Measurements from ENCODE around the gene UBE2M.

UBE2M gene

DNA sequence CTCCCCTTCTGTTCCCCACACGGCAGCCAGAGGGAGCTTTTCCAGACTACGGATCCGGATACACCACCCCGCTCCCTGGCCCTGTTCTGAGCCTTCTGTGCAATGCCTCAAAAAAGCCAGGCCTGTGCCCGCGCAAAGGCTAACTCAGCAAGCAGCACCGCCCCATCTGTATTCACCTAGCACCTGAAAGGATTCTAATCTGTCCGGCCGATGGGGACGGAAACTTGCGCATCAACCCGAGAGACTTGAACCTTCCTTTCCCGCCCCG lies 39.4 kb downstream of the UBE2M start:
- TF ChIP-seq, protein P1, sequence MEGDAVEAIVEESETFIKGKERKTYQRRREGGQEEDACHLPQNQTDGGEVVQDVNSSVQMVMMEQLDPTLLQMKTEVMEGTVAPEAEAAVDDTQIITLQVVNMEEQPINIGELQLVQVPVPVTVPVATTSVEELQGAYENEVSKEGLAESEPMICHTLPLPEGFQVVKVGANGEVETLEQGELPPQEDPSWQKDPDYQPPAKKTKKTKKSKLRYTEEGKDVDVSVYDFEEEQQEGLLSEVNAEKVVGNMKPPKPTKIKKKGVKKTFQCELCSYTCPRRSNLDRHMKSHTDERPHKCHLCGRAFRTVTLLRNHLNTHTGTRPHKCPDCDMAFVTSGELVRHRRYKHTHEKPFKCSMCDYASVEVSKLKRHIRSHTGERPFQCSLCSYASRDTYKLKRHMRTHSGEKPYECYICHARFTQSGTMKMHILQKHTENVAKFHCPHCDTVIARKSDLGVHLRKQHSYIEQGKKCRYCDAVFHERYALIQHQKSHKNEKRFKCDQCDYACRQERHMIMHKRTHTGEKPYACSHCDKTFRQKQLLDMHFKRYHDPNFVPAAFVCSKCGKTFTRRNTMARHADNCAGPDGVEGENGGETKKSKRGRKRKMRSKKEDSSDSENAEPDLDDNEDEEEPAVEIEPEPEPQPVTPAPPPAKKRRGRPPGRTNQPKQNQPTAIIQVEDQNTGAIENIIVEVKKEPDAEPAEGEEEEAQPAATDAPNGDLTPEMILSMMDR (IDR thresholded peaks at IDR 0.05; ENCODE audit: low read depth, low read length): peak; percentile 83
- DNase-seq (ENCODE audit: extremely low read depth, low read depth): peak; percentile 28

DNA sequence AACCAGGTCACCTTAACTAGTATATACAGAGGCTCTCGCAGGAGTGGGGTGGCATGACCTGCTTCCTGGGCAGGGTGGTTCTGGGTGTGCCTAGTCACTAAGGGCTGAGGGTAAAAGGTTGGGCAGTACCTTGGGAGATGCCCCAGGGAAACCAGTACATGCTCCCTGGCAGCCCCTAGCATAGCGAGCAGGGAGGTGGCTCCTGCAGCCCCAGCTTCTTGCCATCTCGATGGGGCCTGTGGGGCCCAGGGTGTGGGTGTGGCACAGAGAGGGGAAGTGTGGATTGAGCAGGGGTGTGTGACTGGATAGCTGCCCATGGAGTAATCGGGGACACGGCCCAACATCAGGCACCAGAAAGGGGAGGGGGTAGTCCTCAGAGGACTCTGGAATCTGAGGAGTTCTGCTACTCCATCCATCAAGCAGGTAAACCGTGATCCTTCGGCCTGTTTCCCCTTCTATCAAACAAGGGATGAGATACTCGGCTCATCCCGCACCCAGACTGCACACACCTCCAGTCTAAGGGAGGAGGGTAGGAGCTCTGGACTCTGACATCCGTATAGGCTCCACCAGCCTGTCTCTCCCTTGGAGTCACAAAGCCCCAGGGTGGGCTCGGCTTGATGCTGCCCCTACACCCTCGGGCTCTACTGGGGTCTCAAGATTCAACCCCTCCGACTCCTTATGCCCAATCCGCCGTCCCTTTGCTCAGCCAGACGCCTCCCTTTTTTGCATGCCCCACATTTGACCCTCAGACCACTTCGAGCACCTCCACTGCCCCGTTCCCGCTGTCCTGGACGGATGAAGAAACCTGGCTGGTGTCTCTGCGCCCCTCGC lies 39.9 kb downstream of the UBE2M start:
- DNase-seq (ENCODE audit: extremely low read depth, low read depth): no peak
- TF ChIP-seq, protein P1 (IDR thresholded peaks at IDR 0.05; ENCODE audit: low read depth, low read length): no peak

DNA sequence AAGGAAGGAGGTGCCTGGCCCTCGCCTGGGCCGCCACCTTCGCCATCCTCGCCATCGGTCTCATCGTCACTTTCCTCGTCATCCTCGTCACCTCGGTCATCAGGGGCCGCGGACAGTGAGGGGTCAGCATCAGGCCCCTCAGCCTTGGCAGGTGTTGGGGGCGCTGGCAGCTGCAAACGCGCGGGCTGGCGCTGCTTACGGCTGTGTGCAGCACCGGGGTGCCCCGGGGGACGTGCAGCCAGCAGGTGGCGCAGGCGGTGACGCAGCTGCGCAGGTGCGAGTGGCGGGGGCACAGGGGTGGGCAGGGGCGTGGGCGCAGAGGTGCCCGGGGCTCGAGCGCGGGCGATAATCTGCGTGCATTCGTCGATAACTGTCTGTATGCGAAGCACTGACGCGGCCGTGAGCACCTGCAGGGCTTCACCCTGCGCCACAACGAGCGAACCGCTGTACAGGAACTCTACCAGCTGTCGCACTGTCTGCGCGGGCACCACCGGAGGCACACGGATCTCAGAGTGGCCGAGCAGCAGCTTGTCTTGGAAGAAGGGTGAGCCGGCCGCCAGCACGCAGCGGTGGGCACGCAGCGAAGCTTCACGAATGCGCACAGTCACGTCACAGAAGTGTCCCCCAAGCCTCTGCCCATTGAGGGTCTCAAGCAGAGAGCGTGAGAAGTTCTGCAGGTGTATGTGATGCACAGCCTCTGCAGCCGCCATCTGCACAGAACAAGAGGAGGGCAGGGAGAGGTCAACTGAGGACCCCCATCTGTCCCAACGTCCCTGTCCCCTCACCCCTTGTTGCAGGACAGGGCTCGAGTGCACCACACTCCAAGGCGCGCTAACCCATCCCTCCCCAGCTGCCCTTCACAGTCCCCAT lies 41.2 kb downstream of the UBE2M start:
- no peak for DNase-seq (ENCODE audit: extremely low read depth, low read depth)
- TF ChIP-seq, protein P1 (IDR thresholded peaks at IDR 0.05; ENCODE audit: low read depth, low read length): no peak

DNA sequence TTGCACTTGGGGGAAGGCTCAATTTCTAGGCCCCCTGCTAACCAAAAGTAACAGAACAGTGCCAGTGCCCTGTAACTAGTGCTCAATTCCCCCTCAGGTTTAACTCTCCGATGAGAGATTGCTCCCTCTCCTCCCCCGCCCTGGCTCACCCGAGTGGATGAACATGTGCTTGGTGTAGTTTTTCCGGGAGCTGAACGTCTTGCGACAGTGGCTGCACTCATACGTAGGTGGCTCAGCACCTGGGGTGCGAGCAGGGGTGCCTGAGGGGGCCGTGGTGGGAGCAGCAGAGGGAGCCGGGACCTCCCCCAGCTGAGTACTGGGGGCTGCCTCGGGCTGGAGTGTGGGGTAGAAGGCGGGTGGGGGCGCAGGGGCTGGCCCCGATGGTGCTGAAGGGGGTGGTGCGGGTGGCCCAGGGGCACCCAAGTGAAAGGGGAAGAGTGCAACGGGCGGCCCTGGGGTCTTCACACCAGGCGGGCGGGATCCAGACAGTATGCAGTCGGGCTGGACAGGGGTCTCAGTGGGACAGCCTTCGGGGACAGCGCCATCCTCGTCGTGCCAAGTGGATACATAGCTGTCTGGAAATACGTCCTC lies 42.1 kb downstream of the UBE2M start:
- TF ChIP-seq, protein P1 (IDR thresholded peaks at IDR 0.05; ENCODE audit: low read depth, low read length): no peak

DNA sequence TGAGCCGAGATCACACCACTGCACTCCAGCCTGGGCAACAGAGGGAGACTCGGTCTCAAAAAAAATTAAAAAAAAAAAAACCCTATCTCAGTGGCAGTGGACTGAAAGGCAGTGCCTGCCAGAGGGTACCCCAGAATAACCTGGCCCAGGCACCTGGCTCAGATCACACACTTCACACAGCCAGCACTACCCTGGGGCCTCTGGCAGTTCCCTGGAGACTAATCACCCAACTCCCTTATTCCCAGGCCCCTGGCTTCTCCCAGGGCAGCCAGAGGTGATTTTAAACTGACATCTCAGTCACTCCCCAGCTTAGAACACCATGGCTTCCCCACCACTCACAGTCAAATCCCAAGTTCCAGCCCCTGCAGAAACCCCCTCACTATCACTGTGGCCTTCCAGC lies 43.2 kb downstream of the UBE2M start:
- TF ChIP-seq, protein P1 (IDR thresholded peaks at IDR 0.05; ENCODE audit: low read depth, low read length): no peak
- no peak for DNase-seq (ENCODE audit: extremely low read depth, low read depth)

More for the DNA sequence above, 42.1 kb downstream of the UBE2M start:
- DNase-seq (ENCODE audit: extremely low read depth, low read depth): no peak

DNA sequence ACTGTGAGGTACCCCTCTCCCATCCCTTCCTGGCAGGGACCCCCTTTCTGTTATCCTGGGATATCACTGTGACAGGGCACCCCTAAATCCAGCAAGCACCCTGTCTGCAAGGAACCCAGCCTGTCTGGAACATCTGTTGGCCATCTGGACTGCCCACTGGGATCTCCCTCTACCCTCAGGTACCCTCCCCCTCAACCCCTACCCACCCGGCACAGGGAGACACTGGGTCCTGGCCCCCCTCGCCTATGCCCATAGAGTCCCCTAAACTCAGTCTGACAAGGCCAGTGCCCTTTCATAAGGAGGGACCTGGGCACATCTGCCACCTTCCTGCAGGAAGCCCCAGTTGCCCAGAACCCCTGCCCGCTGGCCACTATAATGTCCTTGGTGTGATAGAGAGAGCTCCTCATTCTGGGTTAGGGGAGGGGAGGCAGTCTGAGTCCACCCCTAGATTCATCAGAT lies 43.8 kb downstream of the UBE2M start:
- no peak for DNase-seq (ENCODE audit: extremely low read depth, low read depth)
- TF ChIP-seq, protein P1 (IDR thresholded peaks at IDR 0.05; ENCODE audit: low read depth, low read length): no peak
